Breast epithelium (tissue), 4 donors: Measurements from ENCODE around the gene GLIPR2. TPM values are rescaled to one million over a fixed set of nuclear protein-coding genes. Genes with fewer than 3 reads are reported as not detected.

Experiments used
- DNase-seq, 2 donors: peaks; one replicate each; pipeline ENCODE4 v3.0.0-alpha.2; 2019; ENCODE audit warnings: low spot score in 2 of 2
- H3K27ac ChIP-seq, 2 donors: fragments of 200-600 bp; sonication (generic) in 1 of 2; one replicate each; pipeline ENCODE4 v1.5.1; 2016 to 2019; ENCODE audit warnings: mild to moderate bottlenecking in 1 of 2
- H3K27me3 ChIP-seq, 2 donors: fragments of 200-600 bp; sonication (generic) in 1 of 2; one replicate each; pipeline versions ENCODE4 v1.5.1 to v1.6.0; 2017 to 2019; ENCODE audit warnings: control low read depth in 1 of 2, mild to moderate bottlenecking in 1 of 2
- H3K36me3 ChIP-seq: fragments of 200-600 bp; one replicate; pipeline ENCODE4 v1.5.1; 2019
- H3K4me1 ChIP-seq, 2 donors: fragments of 200-600 bp; sonication (generic); one replicate each; pipeline ENCODE4 v1.5.1; 2016 to 2019; ENCODE audit warnings: control low read depth in 1 of 2
- H3K4me3 ChIP-seq, 3 donors: fragments of 200-600 bp; sonication (generic); 1 replicate in 2 of 3; 2 replicates in 1 of 3; pipeline ENCODE4 v1.5.1; 2016 to 2019; ENCODE audit warnings: mild to moderate bottlenecking in 3 of 3, moderate library complexity in 2 of 3
- H3K9me3 ChIP-seq, 2 donors: fragments of 200-600 bp; sonication (generic) in 1 of 2; one replicate each; pipeline ENCODE4 v1.5.1; 2016 to 2019; ENCODE audit warnings: control low read depth in 1 of 2
- POLR2A ChIP-seq: fragments of 450-650 bp; IDR thresholded peaks from one replicate; pipeline ENCODE4 v1.6.1; 2016; ENCODE audit warnings: antibody characterized with exemption, mild to moderate bottlenecking, moderate library complexity
- POLR2AphosphoS5 ChIP-seq, 3 donors: sonication (generic); formaldehyde crosslinking; IDR thresholded peaks; one replicate each; pipeline ENCODE4 v1.6.1; 2017; ENCODE audit warnings: antibody characterized with exemption in 3 of 3
- intact Hi-C: fragments of 100-400 bp; cut with DNase I; formaldehyde crosslinking; loops from one replicate; pipeline ENCODE4 v1.15.1; 2023; ENCODE audit warnings: low total_unique reads
- total RNA-seq, 3 donors: library from RNA; depleted of rRNA; stranded (reverse); fragments of >200 nt; gene quantifications; one replicate each; pipeline ENCODE4 v1.1.0, GENCODE V29; 2016
- TF ChIP-seq, protein P1 (sequence below), 3 donors: fragments of 450-650 bp; IDR thresholded peaks; one replicate each; pipeline ENCODE4 v1.5.1; 2016 to 2017; ENCODE audit warnings: antibody characterized with exemption in 3 of 3, mild to moderate bottlenecking in 3 of 3, moderate library complexity in 3 of 3

The GLIPR2 gene
- total RNA-seq, 3 donors from 2014 or later, result 16.5 to 57.4 (median 26.9) TPM

DNA sequence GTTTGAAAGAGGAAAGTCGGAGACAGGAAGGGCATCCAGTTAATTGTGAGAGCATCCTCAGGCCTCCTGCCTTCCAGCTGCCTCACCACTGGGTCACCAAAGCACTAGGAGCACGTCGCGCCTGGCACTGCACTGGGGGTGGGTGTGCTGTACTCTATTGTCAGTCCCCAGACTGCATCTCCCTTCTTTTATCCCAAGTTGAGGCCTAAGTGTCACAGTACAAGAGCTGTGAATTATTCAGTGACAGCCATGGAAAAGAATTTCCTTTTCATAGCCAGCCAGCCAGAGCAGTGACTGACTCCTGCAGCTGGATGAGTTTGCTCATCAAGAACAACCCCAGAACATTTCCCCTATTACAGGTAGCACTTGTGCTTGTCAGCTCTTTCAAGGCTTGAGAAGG, 70.5 kb downstream of the GLIPR2 start:
- intact Hi-C loops, result no loop called here
- H3K4me1 ChIP-seq, result no peaks in the 10 kb centered on the region
- no peaks in the 10 kb centered on the region for H3K36me3 ChIP-seq
- no peaks in the 10 kb centered on the region for H3K9me3 ChIP-seq
- TF ChIP-seq, protein P1, sequence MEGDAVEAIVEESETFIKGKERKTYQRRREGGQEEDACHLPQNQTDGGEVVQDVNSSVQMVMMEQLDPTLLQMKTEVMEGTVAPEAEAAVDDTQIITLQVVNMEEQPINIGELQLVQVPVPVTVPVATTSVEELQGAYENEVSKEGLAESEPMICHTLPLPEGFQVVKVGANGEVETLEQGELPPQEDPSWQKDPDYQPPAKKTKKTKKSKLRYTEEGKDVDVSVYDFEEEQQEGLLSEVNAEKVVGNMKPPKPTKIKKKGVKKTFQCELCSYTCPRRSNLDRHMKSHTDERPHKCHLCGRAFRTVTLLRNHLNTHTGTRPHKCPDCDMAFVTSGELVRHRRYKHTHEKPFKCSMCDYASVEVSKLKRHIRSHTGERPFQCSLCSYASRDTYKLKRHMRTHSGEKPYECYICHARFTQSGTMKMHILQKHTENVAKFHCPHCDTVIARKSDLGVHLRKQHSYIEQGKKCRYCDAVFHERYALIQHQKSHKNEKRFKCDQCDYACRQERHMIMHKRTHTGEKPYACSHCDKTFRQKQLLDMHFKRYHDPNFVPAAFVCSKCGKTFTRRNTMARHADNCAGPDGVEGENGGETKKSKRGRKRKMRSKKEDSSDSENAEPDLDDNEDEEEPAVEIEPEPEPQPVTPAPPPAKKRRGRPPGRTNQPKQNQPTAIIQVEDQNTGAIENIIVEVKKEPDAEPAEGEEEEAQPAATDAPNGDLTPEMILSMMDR (IDR thresholded peaks at IDR 0.05), result no peak
- no peak for TF ChIP-seq POLR2AphosphoS5 (IDR thresholded peaks at IDR 0.05)
- no peak for TF ChIP-seq POLR2A
- no peak overlapping the region for H3K27ac ChIP-seq
- H3K27me3 ChIP-seq, result no peaks in the 10 kb centered on the region
- H3K4me3 ChIP-seq, result no peak overlapping the region
- DNase-seq, result no peak

- H3K4me1 ChIP-seq, result no peaks in the 10 kb centered on the region
- H3K27me3 ChIP-seq, result no peaks in the 10 kb centered on the region
- H3K27ac ChIP-seq, result peak overlapping the region in 1 of 2 donors; percentile 14
- H3K4me3 ChIP-seq, result no peak overlapping the region
- intact Hi-C loops, result no loop called here
- H3K9me3 ChIP-seq, result no peaks in the 10 kb centered on the region
- TF ChIP-seq POLR2AphosphoS5 (IDR thresholded peaks at IDR 0.05) (no peak), POLR2A (no peak)
- TF ChIP-seq, protein P1 (IDR thresholded peaks at IDR 0.05), result no peak
- no peak for DNase-seq
- H3K36me3 ChIP-seq, result no peaks in the 10 kb centered on the region
Measured at GRCh38 chr9:36207546-36208012, 71.0 kb downstream of the GLIPR2 start.

GRCh38 chr9:36208521-36209253, 72.2 kb downstream of the GLIPR2 start:
- no peak overlapping the region for H3K27ac ChIP-seq
- no peaks in the 10 kb centered on the region for H3K9me3 ChIP-seq
- no peaks in the 10 kb centered on the region for H3K4me1 ChIP-seq
- no peak overlapping the region for H3K4me3 ChIP-seq
- H3K36me3 ChIP-seq, result no peaks in the 10 kb centered on the region
- no peak for TF ChIP-seq POLR2A
- no peak for TF ChIP-seq POLR2AphosphoS5 (IDR thresholded peaks at IDR 0.05)
- TF ChIP-seq, protein P1 (IDR thresholded peaks at IDR 0.05), result no peak
- DNase-seq, result no peak
- intact Hi-C loops, result no loop called here
- no peaks in the 10 kb centered on the region for H3K27me3 ChIP-seq

- DNase-seq, result no peak
- Histone ChIP-seq H3K27me3 (no peaks in the 10 kb centered on the region), H3K36me3 (no peaks in the 10 kb centered on the region), H3K4me3 (no peak overlapping the region), H3K27ac (peak overlapping the region; percentile 36 to 41), H3K9me3 (no peaks in the 10 kb centered on the region), H3K4me1 (no peaks in the 10 kb centered on the region)
- TF ChIP-seq POLR2A, result no peak
- TF ChIP-seq, protein P1 (IDR thresholded peaks at IDR 0.05), result no peak
- TF ChIP-seq POLR2AphosphoS5 (IDR thresholded peaks at IDR 0.05), result no peak
- intact Hi-C loops, result no loop called here
Measured at GRCh38 chr9:36210722-36211121, 74.2 kb downstream of the GLIPR2 start.

DNA sequence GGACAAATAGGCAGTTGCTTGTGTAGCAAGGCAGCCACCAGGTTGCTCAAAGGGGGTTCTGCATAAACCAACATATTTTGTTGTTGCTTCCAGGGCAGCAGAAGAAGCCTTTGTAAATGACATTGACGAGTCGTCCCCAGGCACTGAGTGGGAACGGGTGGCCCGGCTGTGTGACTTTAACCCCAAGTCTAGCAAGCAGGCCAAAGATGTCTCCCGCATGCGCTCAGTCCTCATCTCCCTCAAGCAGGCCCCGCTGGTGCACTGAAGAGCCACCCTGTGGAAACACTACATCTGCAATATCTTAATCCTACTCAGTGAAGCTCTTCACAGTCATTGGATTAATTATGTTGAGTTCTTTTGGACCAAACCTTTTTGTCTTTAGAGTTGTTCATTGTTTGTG, 75.0 kb downstream of the GLIPR2 start:
- no peaks in the 10 kb centered on the region for H3K27me3 ChIP-seq
- intact Hi-C loops, result no loop called here
- peak overlapping the region in 1 of 2 donors; percentile 36 for H3K27ac ChIP-seq
- H3K4me1 ChIP-seq, result no peaks in the 10 kb centered on the region
- TF ChIP-seq, protein P1 (IDR thresholded peaks at IDR 0.05), result no peak
- TF ChIP-seq POLR2AphosphoS5 (IDR thresholded peaks at IDR 0.05), result no peak
- TF ChIP-seq POLR2A, result no peak
- H3K36me3 ChIP-seq, result no peaks in the 10 kb centered on the region
- no peak for DNase-seq
- no peaks in the 10 kb centered on the region for H3K9me3 ChIP-seq
- H3K4me3 ChIP-seq, result no peak overlapping the region
